ENCODE measurements around the gene STX5.
"Not testable (repeated sequence)": the region's sequence is repeated elsewhere in the genome, so short reads cannot be mapped to it uniquely, and the experiment has no call there.

The STX5 gene

GRCh38 chr11:62778441-62778840, 53.4 kb downstream of the STX5 start:
- no peak for DNase-seq

GRCh38 chr11:62777389-62777788, 54.5 kb downstream of the STX5 start:
- no peak for DNase-seq

- DNase-seq = no peak
Measured at GRCh38 chr11:62775646-62776045, 56.2 kb downstream of the STX5 start.

- DNase-seq = no peak
Measured at GRCh38 chr11:62774407-62774806, 57.4 kb downstream of the STX5 start.

GRCh38 chr11:62771144-62772021, 60.5 kb downstream of the STX5 start, which contains the start of gene TAF6L:
Gene TAF6L (plus strand): TSS chr11:62771396. CDS start chr11:62775784, 4,388 bp downstream.
- DNase-seq = peak; percentile 98

- DNase-seq = peak; percentile 53
Measured at GRCh38 chr11:62770778-62771143, 61.1 kb downstream of the STX5 start.

- DNase-seq = not testable (repeated sequence)
Measured at GRCh38 chr11:62760867-62761227, 71.0 kb downstream of the STX5 start.

GRCh38 chr11:62757846-62758788, 73.7 kb downstream of the STX5 start:
- DNase-seq = no peak
